ENCODE measurements around the gene JAKMIP1. TPM values are rescaled to one million over a fixed set of nuclear protein-coding genes. Genes with fewer than 3 reads are reported as not detected.

Gene JAKMIP1
- total RNA-seq, 1 experiment from 2014 or later = not detected

- POLR2A ChIA-PET = no interaction called here
- H4K20me1 ChIP-seq (ENCODE audit: insufficient read depth) = no peaks in the 10 kb centered on the region
- DNase-seq (ENCODE audit: low read depth, low spot score) = no peak
- no peak overlapping the region for H3K4me3 ChIP-seq (replicated peaks in 1 of 2; ENCODE audit: low read depth in 1 of 2, low read length in 2 of 2)
- intact Hi-C loops (cut with micrococcal nuclease) = no loop called here
- H3K27me3 ChIP-seq (ENCODE audit: insufficient read depth, low read length) = peaks cover 46% of the 10 kb centered on the region
- RAD21 ChIA-PET (ENCODE audit: low non-redundant PET in 1 of 2, low total read pairs in 2 of 2, uncharacterized antibody in 2 of 2, unreplicated experiment in 2 of 2) = no interaction called here
- H3K9me2 ChIP-seq (ENCODE audit: insufficient read depth) = no peaks in the 10 kb centered on the region
- CTCF ChIA-PET = no interaction called here
- H3K36me3 ChIP-seq (ENCODE audit: control insufficient read depth in 1 of 2, insufficient read depth in 2 of 2, low read length in 2 of 2) = no peaks in the 10 kb centered on the region
- no peak overlapping the region for H3K27ac ChIP-seq (ENCODE audit: low read depth, low read length)
- no peak overlapping the region for H3K4me2 ChIP-seq (ENCODE audit: low read length)
- no peak for ATAC-seq
- H3K9me3 ChIP-seq (ENCODE audit: control insufficient read depth in 1 of 2, insufficient read depth in 1 of 2, low read depth in 1 of 2, low read length in 2 of 2) = no peaks in the 10 kb centered on the region; a peak in 1 of 4 replicates
- no peak overlapping the region for H2AFZ ChIP-seq (ENCODE audit: low read depth, low read length, poor library complexity, severe bottlenecking)
- no TSS peak for BruUV-seq (replicated peaks)
- TF ChIP-seq ATF3 (IDR thresholded peaks at IDR 0.05) = no peak
- TF ChIP-seq POLR2A (IDR thresholded peaks at IDR 0.05; ENCODE audit: borderline replicate concordance, extremely low read depth, insufficient read depth, insufficient read length) = no peak
- TF ChIP-seq FOSL1 (IDR thresholded peaks at IDR 0.05; ENCODE audit: low read depth) = no peak
- TF ChIP-seq ZBTB33 (IDR thresholded peaks at IDR 0.05; ENCODE audit: extremely low read depth, insufficient replicate concordance, low read length) = no peak
- no peak for TF ChIP-seq ZNF274 (IDR thresholded peaks at IDR 0.05; ENCODE audit: low read depth, low read length)
- TF ChIP-seq EZH2phosphoT487 (IDR thresholded peaks at IDR 0.05; ENCODE audit: borderline replicate concordance) = no peak
- TF ChIP-seq CBX3 (IDR thresholded peaks at IDR 0.05; ENCODE audit: low read depth) = no peak
- TF ChIP-seq ELF1 (IDR thresholded peaks at IDR 0.05; ENCODE audit: borderline replicate concordance, low read depth) = no peak
- no peak for TF ChIP-seq MAX (IDR thresholded peaks at IDR 0.05)
- no peak for TF ChIP-seq YY1 (IDR thresholded peaks at IDR 0.05; ENCODE audit: extremely low read depth, insufficient replicate concordance, low read depth, low read length)
- no peak for TF ChIP-seq SRF (IDR thresholded peaks at IDR 0.05; ENCODE audit: low read depth)
- no peak for TF ChIP-seq SP1 (IDR thresholded peaks at IDR 0.05; ENCODE audit: low read depth)
- no peak for TF ChIP-seq EZH2 (IDR thresholded peaks at IDR 0.05)
- H3K9ac ChIP-seq (ENCODE audit: low read length) = no peak overlapping the region
- H3K79me2 ChIP-seq (ENCODE audit: insufficient read depth, low read length) = no peaks in the 10 kb centered on the region
- H3K4me1 ChIP-seq (ENCODE audit: control insufficient read depth in 1 of 2, insufficient read depth in 2 of 2, low read length in 2 of 2) = no peaks in the 10 kb centered on the region
These were observed 198.5 kb downstream of the JAKMIP1 start for GRCh38 chr4:6001680-6002491.
